IMR-90 (cell line): ENCODE measurements around the gene CARD19. TPM values are rescaled to one million over a fixed set of nuclear protein-coding genes. Genes with fewer than 3 reads are reported as not detected.
A peak's percentile ranks its signal among the peaks of the same experiment; 100 is the strongest.

Source experiments
- ATAC-seq: fragments of 200-7000 bp; cut with Tn5 transposase; 2 replicates; pipeline ENCODE4 v1.9.1; 2020; ENCODE audit warnings: low read depth, mild to moderate bottlenecking, moderate library complexity
- BruUV-seq: library from RNA; stranded (reverse); fragments of 400-500 nt; replicated peaks from 2 replicates; lab custom pipeline; 2021; lab: Mats Ljungman, UMichigan
- CTCF ChIA-PET: fragments of 300-600 bp; formaldehyde crosslinking; extraction: SDS; loops from one replicate; lab custom pipeline; 2021; ENCODE audit warnings: antibody characterized with exemption; lab: Yijun Ruan, JAX
- POLR2A ChIA-PET: fragments of 300-600 bp; sonication (Branson Sonifier 250); formaldehyde crosslinking; loops from one replicate; lab custom pipeline; 2022; ENCODE audit warnings: antibody characterized with exemption; ENCODE audit not compliant: unreplicated experiment; lab: Charles Lee
- DNase-seq: peaks from one replicate; pipeline ENCODE4 v3.0.0; 2013
- H2AFZ ChIP-seq: replicated peaks from 2 replicates; pipeline ENCODE3; 2013; ENCODE audit warnings: low read length, mild to moderate bottlenecking; ENCODE audit not compliant: poor library complexity
- H2AK5ac ChIP-seq: 2 replicates; pipeline ENCODE4 v1.6.1; 2013; ENCODE audit warnings: low read depth, low read length, inconsistent platforms
- H2AK9ac ChIP-seq: replicated peaks from 2 replicates; pipeline ENCODE3; 2013; ENCODE audit warnings: mild to moderate bottlenecking, low read depth, low read length, moderate library complexity; ENCODE audit not compliant: poor library complexity
- H2BK120ac ChIP-seq: 2 replicates; pipeline ENCODE4 v1.6.1; 2013; ENCODE audit warnings: low read depth, low read length, inconsistent platforms
- H2BK15ac ChIP-seq: 3 replicates; pipeline ENCODE4 v1.6.1; 2013; ENCODE audit warnings: low read depth, low read length, inconsistent platforms
- H2BK20ac ChIP-seq: 2 replicates; pipeline ENCODE4 v1.6.1; 2013; ENCODE audit warnings: low read depth, mild to moderate bottlenecking, inconsistent platforms, low read length, moderate library complexity
- H2BK5ac ChIP-seq: 2 replicates; pipeline ENCODE4 v1.6.1; 2013; ENCODE audit warnings: mild to moderate bottlenecking, low read depth, low read length, inconsistent platforms; ENCODE audit not compliant: poor library complexity, severe bottlenecking
- H3K14ac ChIP-seq: replicated peaks from 2 replicates; pipeline ENCODE4 v1.6.1; 2013; ENCODE audit warnings: low read depth, low read length, inconsistent platforms
- H3K18ac ChIP-seq: 2 replicates; pipeline ENCODE4 v1.6.1; 2013; ENCODE audit warnings: low read depth, low read length, control low read depth
- H3K23ac ChIP-seq: 2 replicates; pipeline ENCODE4 v1.6.1; 2013; ENCODE audit warnings: low read depth, low read length, inconsistent platforms
- H3K27ac ChIP-seq: 2 replicates; pipeline ENCODE4 v1.5.1; 2013; ENCODE audit warnings: mild to moderate bottlenecking, control low read depth, low read length; ENCODE audit not compliant: insufficient read depth
- H3K27me3 ChIP-seq: 2 replicates; pipeline ENCODE4 v1.6.1; 2013; ENCODE audit warnings: low read length; ENCODE audit not compliant: control insufficient read depth, insufficient read depth
- H3K36me3 ChIP-seq: 2 replicates; pipeline ENCODE4 v1.6.1; 2013; ENCODE audit warnings: low read length, mixed read lengths; ENCODE audit not compliant: control insufficient read depth, insufficient read depth
- H3K4ac ChIP-seq: 2 replicates; pipeline ENCODE4 v1.6.1; 2013; ENCODE audit warnings: low read depth, low read length, inconsistent platforms
- H3K4me1 ChIP-seq: 2 replicates; pipeline ENCODE4 v1.6.1; 2013; ENCODE audit warnings: low read length, mixed read lengths; ENCODE audit not compliant: control insufficient read depth, insufficient read depth
- H3K4me2 ChIP-seq: 2 replicates; pipeline ENCODE4 v1.6.1; 2013; ENCODE audit warnings: low read depth, mild to moderate bottlenecking, control low read depth, low read length, moderate library complexity
- H3K4me3 ChIP-seq: 2 replicates; pipeline ENCODE4 v1.5.1; 2013; ENCODE audit warnings: low read depth, mild to moderate bottlenecking, control low read depth, low read length, moderate library complexity; ENCODE audit not compliant: insufficient read depth
- H3K56ac ChIP-seq: 2 replicates; pipeline ENCODE4 v1.6.1; 2013; ENCODE audit warnings: low read length, inconsistent platforms; ENCODE audit not compliant: insufficient read depth; ENCODE audit errors: extremely low read depth
- H3K79me1 ChIP-seq, 2 experiments: 2 replicates each; pipeline ENCODE4 v1.6.1; 2013; ENCODE audit warnings: low read length in 2 of 2, inconsistent platforms in 1 of 2, low read depth in 1 of 2
- H3K9ac ChIP-seq: 2 replicates; pipeline ENCODE4 v1.6.1; 2013; ENCODE audit warnings: low read depth, low read length, control low read depth
- H3K9me1 ChIP-seq: 2 replicates; pipeline ENCODE4 v1.6.1; 2013; ENCODE audit warnings: low read length, inconsistent platforms; ENCODE audit not compliant: insufficient read depth
- H3K9me3 ChIP-seq: 2 replicates; pipeline ENCODE4 v1.6.1; 2013; ENCODE audit warnings: low read length; ENCODE audit not compliant: control insufficient read depth, insufficient read depth
- H4K20me1 ChIP-seq: 2 replicates; pipeline ENCODE4 v1.6.1; 2013; ENCODE audit warnings: low read length, inconsistent platforms; ENCODE audit not compliant: insufficient read depth
- H4K5ac ChIP-seq: 2 replicates; pipeline ENCODE4 v1.6.1; 2013; ENCODE audit warnings: mild to moderate bottlenecking, low read depth, low read length, control low read depth
- H4K8ac ChIP-seq, 2 experiments: 2 replicates each; pipeline ENCODE4 v1.6.1; 2013; ENCODE audit warnings: low read depth in 2 of 2, low read length in 2 of 2, control low read depth in 1 of 2, inconsistent platforms in 1 of 2
- H4K91ac ChIP-seq: 2 replicates; pipeline ENCODE4 v1.6.1; 2013; ENCODE audit warnings: low read depth, low read length, inconsistent platforms; ENCODE audit not compliant: insufficient read depth
- CEBPB ChIP-seq: IDR thresholded peaks from 2 replicates; pipeline ENCODE4 v1.6.1; 2012; ENCODE audit warnings: low read depth, low read length, improper control_type of control experiment
- CHD1 ChIP-seq: IDR thresholded peaks from 2 replicates; pipeline ENCODE4 v1.6.1; 2012; ENCODE audit warnings: low read depth, low read length, improper control_type of control experiment
- CTCF ChIP-seq: conservative IDR thresholded peaks from 2 replicates; pipeline ENCODE4 v1.5.1; 2012; ENCODE audit warnings: mild to moderate bottlenecking, low read depth, low read length, improper control_type of control experiment
- ELK1 ChIP-seq: fragments of 150-350 bp; IDR thresholded peaks from 2 replicates; pipeline ENCODE4 v1.6.1; 2016; ENCODE audit warnings: low read depth, mild to moderate bottlenecking, low read length, moderate library complexity, borderline replicate concordance
- FOS ChIP-seq: fragments of 150-350 bp; IDR thresholded peaks from 2 replicates; pipeline ENCODE4 v1.6.1; 2016; ENCODE audit warnings: low read depth, low read length
- MAFK ChIP-seq: IDR thresholded peaks from 2 replicates; pipeline ENCODE4 v1.6.1; 2012; ENCODE audit warnings: low read depth, low read length, improper control_type of control experiment
- MAZ ChIP-seq: IDR thresholded peaks from 2 replicates; pipeline ENCODE4 v1.6.1; 2012; ENCODE audit warnings: low read depth, mild to moderate bottlenecking, low read length, improper control_type of control experiment, moderate library complexity, borderline replicate concordance
- MXI1 ChIP-seq: IDR thresholded peaks from 2 replicates; pipeline ENCODE4 v1.6.1; 2012; ENCODE audit warnings: low read depth, mild to moderate bottlenecking, low read length, moderate library complexity, borderline replicate concordance
- NFE2L2 ChIP-seq: fragments of 150-350 bp; IDR thresholded peaks from 2 replicates; pipeline ENCODE4 v1.6.1; 2016; ENCODE audit warnings: low read depth, mild to moderate bottlenecking, low read length
- POLR2A ChIP-seq: IDR thresholded peaks from 2 replicates; pipeline ENCODE4 v1.6.1; 2012; ENCODE audit warnings: mild to moderate bottlenecking, low read depth, low read length
- RAD21 ChIP-seq: IDR thresholded peaks from 2 replicates; pipeline ENCODE4 v1.6.1; 2012; ENCODE audit warnings: low read length, improper control_type of control experiment
- RCOR1 ChIP-seq: IDR thresholded peaks from 2 replicates; pipeline ENCODE4 v1.6.1; 2012; ENCODE audit warnings: mild to moderate bottlenecking, low read length, improper control_type of control experiment; ENCODE audit not compliant: insufficient replicate concordance
- RFX5 ChIP-seq: IDR thresholded peaks from 2 replicates; pipeline ENCODE4 v1.8.0; 2012; ENCODE audit warnings: low read depth, mild to moderate bottlenecking, low read length, moderate library complexity
- WGBS, 2 experiments: methylation state at CpG; one replicate each; pipeline versions ENCODE4 v1.1.5 to v1.1.7; 2013; ENCODE audit warnings: missing lambda C conversion rate in 2 of 2; ENCODE audit not compliant: insufficient read length in 1 of 2; ENCODE audit errors: extremely low coverage in 2 of 2; 5-methylcytosine and 5-hydroxymethylcytosine counted together
- dilution Hi-C: fragments of 300-500 bp; cut with HindIII; formaldehyde crosslinking; loops from one replicate; pipeline ENCODE4 v1.14.3; 2018; ENCODE audit warnings: low sequenced_read_pairs; ENCODE audit not compliant: unreplicated experiment
- in situ Hi-C: fragments of 300-500 bp; cut with MboI; formaldehyde crosslinking; loops from 3 replicates; pipeline ENCODE4 v1.14.3; 2019; ENCODE audit warnings: low sequenced_read_pairs, inconsistent platforms, mixed read lengths
- intact Hi-C: fragments of 100-400 bp; cut with micrococcal nuclease; formaldehyde crosslinking; loops from 2 replicates; pipeline ENCODE4 v1.10.0; 2022
- polyA plus RNA-seq, 3 experiments: library from polyadenylated mRNA; depleted of rRNA; stranded (reverse); fragments of >200 nt; gene quantifications; 2 replicates each; pipeline ENCODE4 v1.2.3, GENCODE V29; 2012; ENCODE audit warnings: low replicate concordance in 1 of 3
- total RNA-seq: library from RNA; depleted of rRNA; stranded (reverse); fragments of >200 nt; gene quantifications from 2 replicates; pipeline ENCODE4 v1.2.3, GENCODE V29; 2012

CARD19 gene
- total and polyA plus RNA-seq, 2 of the 4 experiments (the other 2 are of a cell fraction), result 17.4 to 111 TPM

DNA sequence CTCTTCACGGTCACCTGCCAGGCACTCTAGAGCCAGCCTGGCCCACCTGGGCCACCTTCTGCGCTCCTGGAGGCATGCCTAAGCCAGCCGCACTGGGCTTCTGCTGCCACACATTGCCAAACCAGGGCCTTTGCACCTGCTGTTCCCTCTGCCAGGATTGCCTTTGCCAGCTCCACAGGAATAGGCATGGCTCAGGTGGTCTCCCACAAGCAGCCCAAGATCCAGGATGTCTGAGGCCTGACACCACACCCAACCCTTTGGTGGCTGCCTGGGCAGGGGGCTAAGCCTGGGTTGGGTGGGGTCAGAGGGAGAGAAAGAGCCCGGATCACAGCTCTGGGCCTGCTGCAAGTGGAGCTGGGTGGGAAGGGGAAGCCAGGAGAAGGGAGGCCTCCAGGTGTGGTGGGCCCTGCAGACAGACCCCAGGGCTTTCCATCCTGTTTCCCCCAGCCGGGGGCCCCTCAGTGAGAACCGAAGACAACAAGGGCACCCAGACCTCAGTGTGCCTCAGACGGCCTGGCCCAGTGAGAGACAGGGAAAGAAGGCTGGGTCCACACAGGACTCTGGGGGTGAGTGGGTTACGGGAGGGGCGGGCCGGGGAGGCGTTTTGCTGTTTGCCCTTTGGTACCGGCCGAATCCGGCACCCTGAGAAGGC, 38.2 kb upstream of the CARD19 start:
- intact Hi-C loops (no loop called here), in situ Hi-C loops (no loop called here), dilution Hi-C loops (no loop called here)
- ChIA-PET POLR2A (no interaction called here), CTCF (no interaction called here)
- no peak overlapping the region for H4K91ac ChIP-seq
- no peak overlapping the region for H2BK120ac ChIP-seq
- WGBS, 2 experiments, result 67% methylated on average over 1 of the region's 14 CpGs; no CpG with 5 or more reads in 1 of the 2 experiments
- no peak overlapping the region for H3K56ac ChIP-seq
- TF ChIP-seq POLR2A, result no peak
- no peak for TF ChIP-seq CHD1
- TF ChIP-seq RFX5, result no peak
- no peak for TF ChIP-seq FOS
- TF ChIP-seq CEBPB, result no peak
- TF ChIP-seq MAZ, result no peak
- TF ChIP-seq MXI1, result no peak
- TF ChIP-seq RAD21, result no peak
- TF ChIP-seq NFE2L2, result no peak
- TF ChIP-seq CTCF, result no peak
- no peak for TF ChIP-seq RCOR1
- TF ChIP-seq ELK1, result no peak
- TF ChIP-seq MAFK, result no peak
- no peak overlapping the region for H3K23ac ChIP-seq
- no peak overlapping the region for H3K4ac ChIP-seq
- H2AK9ac ChIP-seq, result peak overlapping the region; percentile 65
- no peak overlapping the region for H4K5ac ChIP-seq
- H2BK20ac ChIP-seq, result no peak overlapping the region
- H4K20me1 ChIP-seq, result no peaks in the 10 kb centered on the region
- no peak overlapping the region for H3K18ac ChIP-seq
- H3K9me1 ChIP-seq, result no peaks in the 10 kb centered on the region; the same call in 1 of the 2 replicates
- H3K4me2 ChIP-seq, result no peak overlapping the region
- DNase-seq (no peak), ATAC-seq (no peak)
- no peak overlapping the region for H2AK5ac ChIP-seq
- no peak overlapping the region for H3K4me3 ChIP-seq
- H3K27me3 ChIP-seq, result peaks cover 20% of the 10 kb centered on the region
- no peaks in the 10 kb centered on the region for H3K36me3 ChIP-seq
- H2BK5ac ChIP-seq, result no peak overlapping the region
- H3K27ac ChIP-seq, result no peak overlapping the region
- H3K14ac ChIP-seq, result no peak overlapping the region
- H3K79me1 ChIP-seq, result no peaks in the 10 kb centered on the region
- no peak overlapping the region for H3K9ac ChIP-seq
- no peak overlapping the region for H2BK15ac ChIP-seq
- peaks cover 2% of the 10 kb centered on the region; the same call in 1 of the 2 replicates for H3K4me1 ChIP-seq
- peak overlapping the region; percentile 63 for H2AFZ ChIP-seq
- BruUV-seq, result no TSS peak
- no peak overlapping the region for H4K8ac ChIP-seq
- H3K9me3 ChIP-seq, result no peaks in the 10 kb centered on the region
